Measurements from ENCODE around the gene DMD.
"Not testable (repeated sequence)": the region's sequence is repeated elsewhere in the genome, so short reads cannot be mapped to it uniquely, and the experiment has no call there.

The DMD gene

DNA sequence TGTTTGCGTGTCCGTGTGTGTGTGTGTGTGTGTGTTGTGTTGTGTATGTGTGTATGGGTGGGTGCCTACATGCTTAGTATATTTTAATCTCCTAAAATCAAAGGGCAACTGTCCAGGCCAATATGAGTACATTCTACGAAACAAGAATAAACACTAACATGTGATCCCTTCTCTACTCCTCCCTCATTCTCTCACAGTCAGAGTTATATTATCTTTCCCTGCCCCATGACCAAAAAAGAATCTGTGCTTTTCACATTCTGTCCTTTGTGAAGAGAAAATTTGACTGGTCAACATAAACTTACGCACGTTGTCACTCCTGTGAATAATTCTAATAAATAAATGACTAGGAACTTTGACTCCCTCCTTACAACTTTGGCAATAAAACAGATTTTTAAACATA, 532.9 kb downstream of the DMD start:
- FAIRE-seq (no peak), DNase-seq (ENCODE audit: insufficient read length, low spot score) (no peak)

DNA sequence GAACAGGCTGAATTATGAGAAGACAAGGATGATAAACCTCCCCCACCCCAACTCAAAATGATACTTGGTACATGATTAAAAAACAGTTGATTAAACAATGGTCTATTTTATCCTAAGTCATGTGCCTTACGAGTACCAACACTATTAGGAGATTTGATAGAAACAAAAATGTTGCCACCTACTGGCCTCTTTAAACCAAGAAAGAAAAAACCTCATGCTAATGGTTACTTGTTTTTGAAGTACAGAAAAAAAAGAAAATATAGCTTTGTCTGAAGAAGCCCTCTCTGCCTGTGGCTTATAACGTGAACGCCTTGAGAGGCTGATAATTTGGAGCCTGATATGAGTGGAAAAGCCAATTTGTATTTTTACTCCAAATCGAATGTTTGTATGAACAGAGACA, 538.2 kb downstream of the DMD start:
- FAIRE-seq (no peak), DNase-seq (ENCODE audit: insufficient read length, low spot score) (no peak)

DNA sequence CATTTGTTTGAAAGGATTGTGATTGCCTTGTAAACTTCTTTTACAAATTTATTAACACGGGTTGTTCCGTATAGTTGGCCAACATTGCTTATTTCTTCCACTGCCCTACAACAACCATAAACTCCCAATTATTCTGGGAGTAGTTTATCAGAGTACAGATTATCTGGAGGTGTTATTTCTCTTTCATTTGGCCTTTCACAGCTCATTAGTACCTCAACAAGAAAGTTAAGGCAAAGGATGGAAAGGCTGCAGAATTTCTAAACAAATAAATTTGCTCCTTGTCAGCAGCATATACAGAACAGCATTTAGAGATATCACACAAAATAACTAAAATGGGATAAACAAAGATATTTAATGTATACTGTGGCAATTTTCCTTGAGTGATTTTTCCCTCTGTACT, 548.8 kb downstream of the DMD start:
- DNase-seq (ENCODE audit: insufficient read length, low spot score) (no peak), FAIRE-seq (no peak)

DNA sequence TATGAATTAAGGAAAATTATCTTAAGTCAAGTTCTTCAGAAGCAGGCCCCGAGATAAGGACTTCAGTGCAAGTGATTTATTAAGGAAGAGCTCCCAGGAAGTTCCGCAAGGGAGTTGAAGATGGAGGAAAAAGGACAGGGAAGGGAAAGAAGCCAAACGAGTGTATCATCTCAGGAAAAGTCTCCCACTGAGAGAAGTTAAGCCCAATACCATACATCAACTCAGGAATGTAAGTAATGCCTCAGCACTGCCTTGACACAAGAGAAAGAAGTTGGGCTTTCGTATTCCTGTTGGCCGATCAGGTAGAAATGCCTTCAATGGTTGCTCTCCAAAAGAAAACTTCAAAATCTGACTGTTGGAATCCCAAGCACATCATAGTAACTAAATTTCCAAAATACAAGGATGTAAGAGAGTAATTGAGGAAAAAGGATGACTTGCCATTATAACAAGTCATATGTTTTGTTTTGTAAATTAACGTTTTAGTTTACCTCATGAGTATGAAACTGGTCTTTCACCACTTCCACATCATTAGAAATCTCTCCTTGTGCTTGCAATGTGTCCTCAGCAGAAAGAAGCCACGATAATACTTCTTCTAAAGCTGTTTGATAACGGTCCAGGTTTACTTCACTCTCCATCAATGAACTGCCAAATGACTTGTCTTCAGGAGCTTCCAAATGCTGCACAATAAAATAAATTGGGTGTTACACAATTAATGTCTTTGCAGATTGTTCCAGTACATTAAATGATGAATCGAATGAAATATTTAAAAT, 566.7 kb downstream of the DMD start:
- FAIRE-seq (no peak), DNase-seq (ENCODE audit: insufficient read length, low spot score) (no peak)

DNA sequence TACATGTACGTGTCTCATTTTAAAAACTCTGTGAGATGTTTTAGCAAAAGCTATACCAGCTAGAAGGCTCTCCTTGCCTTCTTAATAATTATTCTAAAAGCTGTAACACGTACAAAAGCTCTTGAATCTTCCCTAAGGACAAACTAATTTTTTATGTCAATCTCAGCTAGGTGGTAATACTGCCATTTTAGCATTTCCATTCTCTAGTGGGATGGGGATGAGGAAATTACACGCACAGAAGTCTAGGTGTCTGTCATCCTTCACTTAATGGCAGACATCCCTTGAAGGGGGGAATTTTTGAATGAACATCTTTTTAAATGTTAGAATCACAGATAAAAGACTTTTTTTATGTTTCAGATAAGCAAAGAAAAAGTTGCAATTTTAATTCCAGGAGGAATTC, 569.1 kb downstream of the DMD start:
- FAIRE-seq (no peak), DNase-seq (ENCODE audit: insufficient read length, low spot score) (no peak)

DNA sequence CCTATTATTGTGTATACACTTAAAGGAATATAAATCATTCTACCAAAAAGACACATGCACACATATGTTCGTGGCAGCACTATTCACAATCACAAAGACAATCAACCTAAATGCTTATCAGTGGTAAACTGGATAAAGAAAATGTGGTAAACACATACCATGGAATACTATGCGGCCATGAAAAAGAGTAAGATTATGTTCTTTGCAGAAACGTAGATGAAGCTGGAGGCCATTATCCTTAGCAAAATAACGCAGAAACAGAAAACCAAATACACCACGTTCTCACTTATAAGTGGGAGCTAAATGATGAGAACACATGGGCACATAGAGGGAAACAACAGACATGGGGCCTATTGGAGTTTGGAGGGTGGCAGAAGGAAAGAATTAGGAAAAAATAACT, 593.2 kb downstream of the DMD start:
- no peak for FAIRE-seq
- no peak for DNase-seq (ENCODE audit: insufficient read length, low spot score)

DNA sequence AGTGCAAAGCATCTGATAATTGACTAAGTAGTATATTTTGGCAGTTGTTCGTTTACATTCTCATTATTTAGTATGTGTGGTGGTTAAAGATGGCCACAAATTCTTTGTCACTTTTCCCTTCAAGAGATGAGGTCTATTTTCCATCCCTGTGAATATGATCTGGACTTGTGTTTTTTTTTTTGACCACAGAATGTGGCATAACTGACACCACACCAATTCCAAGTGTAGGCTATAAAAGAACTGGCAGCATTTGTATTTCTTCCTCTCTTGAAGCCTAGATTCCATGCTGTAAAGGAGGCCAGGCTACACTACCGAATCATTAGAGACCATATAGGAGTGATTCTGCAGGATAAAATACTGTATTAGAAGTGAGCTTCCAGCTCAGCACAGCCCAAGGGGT, 596.6 kb downstream of the DMD start:
- DNase-seq (ENCODE audit: insufficient read length, low spot score) = no peak
- peak; percentile 4 for FAIRE-seq

DNA sequence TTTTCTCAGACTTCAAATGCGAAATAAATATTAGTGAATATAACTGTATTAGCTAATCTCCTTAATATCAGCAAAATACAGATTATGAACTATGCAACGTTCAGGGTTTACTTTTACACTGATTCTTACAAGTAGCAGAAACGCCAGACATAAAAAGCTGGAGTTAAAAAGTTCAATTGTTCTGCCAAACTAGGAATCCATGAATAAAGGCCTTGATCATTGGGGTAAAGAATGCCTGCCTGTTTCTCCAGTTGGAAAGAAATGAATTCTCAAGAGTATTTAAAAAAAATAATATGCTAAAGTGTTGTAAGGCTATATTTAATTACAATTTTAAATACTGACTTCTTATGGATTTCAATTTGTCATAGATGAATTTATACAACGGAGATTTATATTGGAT, 612.2 kb downstream of the DMD start:
- no peak for DNase-seq (ENCODE audit: insufficient read length, low spot score)
- FAIRE-seq = no peak

DNA sequence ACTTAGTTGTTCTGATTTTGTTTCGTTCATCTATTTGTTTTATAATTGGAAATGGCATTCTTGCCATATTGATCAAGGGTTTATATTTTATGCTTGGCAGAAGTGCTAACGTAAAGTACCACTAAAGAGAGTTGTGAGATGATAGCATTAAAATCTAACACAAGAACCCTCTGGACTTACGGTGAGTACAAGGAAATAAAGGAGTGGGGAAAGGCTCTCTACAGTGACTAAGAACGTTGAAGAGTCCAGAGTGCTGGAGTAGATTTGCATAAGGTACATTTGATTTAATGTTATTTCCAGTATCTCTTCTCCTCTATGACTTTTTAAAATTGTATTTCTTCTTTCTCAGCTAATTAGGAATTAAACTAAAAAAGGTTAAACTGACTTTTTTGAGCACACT, 612.6 kb downstream of the DMD start:
- DNase-seq (ENCODE audit: insufficient read length, low spot score) = no peak
- no peak for FAIRE-seq

DNA sequence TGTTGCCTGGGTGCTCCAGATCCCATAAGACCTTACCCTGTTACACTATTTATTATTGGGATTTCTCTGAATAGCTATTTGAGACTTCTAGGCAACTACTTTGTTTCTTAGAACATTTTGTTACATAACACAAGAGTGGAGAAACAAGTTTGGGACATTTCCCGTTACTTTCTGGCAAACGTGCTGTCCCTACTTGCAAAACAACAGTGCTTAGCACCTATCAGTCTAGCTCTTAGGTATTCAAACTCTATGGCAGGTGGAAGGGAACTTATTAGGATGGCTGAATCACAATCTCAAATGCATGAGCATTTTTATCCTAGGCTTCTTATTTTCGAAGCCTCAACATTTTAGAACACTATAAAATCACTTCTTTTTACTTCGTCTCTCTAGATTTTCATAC, 613.6 kb downstream of the DMD start:
- DNase-seq (ENCODE audit: insufficient read length, low spot score) (no peak), FAIRE-seq (peak; percentile 9)

DNA sequence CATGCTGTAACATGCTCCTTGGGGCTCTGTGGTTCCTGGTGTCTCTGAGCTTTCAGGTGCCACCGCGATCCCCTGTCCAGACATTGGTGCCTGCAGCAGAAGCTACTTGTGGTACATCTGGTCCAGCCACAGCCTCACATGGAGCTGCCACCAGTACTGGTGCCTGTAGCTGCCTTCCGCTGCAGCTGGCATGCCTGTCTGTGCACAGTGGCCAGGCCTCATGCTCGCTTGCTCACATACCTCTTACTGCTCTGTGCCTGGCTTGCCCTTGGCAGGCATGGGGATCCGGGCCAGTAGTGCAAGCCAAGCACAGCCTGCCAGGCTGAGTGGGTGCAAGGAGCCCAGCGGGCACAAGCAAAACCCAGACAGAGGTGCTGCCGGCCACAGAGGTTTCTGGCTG, 618.6 kb downstream of the DMD start:
- no peak for FAIRE-seq
- no peak for DNase-seq (ENCODE audit: insufficient read length, low spot score)

DNA sequence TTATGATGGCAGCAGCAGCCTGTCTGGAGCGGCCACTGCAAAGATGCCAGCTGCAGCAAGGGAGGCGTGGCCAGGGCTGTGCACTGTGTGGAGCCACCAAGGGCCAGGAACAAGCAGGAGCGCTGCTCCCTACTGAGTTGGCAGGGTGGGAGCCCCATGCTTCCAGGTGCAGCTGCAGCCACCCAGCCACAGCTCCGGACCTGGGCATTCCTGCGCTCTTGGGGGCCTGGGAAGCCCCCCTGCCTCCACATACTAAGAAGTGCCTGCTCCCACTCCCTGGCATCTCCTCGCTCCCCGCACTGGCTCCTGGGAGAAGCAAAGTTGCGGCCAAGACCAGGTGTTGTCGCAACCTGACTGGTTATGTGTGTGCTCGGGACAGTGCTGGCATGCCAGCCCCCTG, 619.8 kb downstream of the DMD start:
- DNase-seq (ENCODE audit: insufficient read length, low spot score) (no peak), FAIRE-seq (no peak)

DNA sequence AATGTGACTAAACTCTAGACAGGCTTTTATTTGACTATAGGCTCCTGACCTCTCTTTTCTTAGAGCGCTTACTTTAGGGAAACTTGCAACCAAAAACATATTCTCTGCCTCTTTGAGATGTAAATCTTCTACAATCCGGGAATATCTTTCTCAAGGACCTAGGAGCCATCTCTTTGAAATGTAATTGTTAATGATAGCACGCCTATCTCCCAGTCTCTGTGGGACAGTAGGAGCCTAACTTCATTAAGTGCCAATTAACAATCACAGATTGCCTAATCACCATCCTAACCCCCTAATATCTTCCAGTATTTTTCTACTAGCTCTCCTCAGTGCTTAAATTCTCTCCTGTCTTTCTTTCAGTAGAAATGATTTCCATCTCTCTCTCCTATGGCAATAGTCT, 628.6 kb downstream of the DMD start:
- FAIRE-seq = no peak
- no peak for DNase-seq (ENCODE audit: insufficient read length, low spot score)

DNA sequence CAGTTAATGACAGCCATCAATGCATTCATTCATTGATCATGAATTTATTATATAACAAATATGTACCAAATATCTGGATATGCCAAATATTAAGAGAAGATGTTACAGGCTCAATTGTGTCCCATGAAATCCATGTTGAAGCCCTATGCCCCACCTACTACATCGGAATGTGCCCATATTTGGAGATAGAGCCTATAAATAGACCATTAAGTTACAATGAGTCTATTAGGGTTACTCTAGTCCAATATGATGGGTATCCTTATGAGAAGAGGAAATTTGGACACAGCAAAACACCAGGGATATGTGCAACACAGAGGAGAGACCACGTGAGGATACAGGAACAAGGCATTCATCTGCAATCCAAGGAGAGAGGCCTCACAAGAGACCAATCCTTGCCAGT, 634.5 kb downstream of the DMD start:
- FAIRE-seq (peak; percentile 9), DNase-seq (ENCODE audit: insufficient read length, low spot score) (no peak)

DNA sequence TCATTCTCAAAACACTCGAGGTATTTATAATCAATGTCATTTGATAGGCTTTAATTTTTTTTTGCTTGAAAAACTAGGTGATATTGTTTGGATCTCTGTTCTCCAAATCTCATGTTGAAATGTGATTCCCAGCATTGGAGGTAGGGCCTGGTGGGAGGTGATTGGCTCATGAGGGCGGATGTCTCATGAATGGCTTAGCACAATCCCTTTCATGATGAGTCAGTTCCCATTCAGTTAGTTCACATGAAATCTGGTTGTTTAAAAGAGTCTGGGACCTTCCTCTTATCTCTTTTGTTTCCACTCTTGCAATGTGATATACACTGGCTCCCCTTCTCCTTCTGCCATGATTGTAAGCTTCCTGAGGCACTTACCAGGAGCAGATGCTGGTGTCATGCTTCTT, 638.7 kb downstream of the DMD start:
- peak; percentile 26 for FAIRE-seq
- DNase-seq (ENCODE audit: insufficient read length, low spot score) = no peak

DNA sequence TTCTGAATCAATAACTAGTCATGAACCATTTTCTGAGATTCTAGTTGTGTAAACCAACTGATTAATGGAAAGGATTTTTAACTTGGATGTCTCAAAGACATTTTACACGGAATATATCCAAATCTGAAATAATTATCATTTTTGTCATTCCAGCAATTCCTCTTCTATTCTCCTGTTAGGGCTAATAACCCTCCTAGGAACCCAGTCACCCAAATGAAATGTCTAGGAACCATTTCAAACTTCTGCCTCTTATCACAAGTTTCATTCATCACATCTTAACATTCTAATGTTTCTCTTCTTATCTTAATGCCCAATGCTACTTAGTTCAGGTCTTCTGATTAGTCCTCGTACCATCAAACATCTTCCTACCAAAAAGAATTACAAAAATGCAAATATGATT, 639.8 kb downstream of the DMD start:
- peak; percentile 44 for FAIRE-seq
- no peak for DNase-seq (ENCODE audit: insufficient read length, low spot score)

DNA sequence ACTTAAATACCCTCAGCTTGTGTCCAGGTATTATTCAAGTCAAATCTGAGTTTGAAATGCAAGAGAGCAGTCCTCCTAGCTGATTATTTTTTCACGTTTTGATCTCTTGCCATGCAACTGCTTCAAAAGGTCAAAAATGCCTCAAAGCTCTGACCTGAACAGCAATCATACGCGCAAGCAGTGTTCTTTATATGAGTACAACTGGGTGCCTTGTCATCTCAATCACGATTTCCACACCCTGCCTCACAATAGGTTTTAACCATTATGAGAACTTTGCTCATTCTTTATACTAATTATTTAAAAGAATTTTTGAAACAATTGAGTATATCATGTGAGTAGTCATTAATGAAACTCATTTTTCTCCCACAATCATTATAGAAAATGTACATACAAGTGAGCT, 649.1 kb downstream of the DMD start:
- FAIRE-seq (no peak), DNase-seq (ENCODE audit: insufficient read length, low spot score) (no peak)

DNA sequence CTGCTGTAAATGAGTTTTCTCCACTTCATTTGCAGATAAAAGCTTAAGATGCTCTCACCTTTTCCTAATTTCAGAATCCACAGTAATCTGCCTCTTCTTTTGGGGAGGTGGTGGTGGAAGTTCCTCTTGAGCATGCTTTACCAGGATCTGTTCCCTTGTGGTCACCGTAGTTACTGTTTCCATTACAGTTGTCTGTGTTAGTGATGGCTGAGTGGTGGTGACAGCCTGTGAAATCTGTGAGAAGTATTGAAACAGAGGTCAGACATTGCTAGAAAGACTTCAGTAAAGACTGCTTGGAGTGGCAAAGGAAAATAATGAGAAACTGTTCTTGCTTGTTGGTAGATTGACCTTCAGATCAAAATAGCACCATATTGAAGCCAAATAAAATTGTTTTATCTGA, 666.2 kb downstream of the DMD start:
- no peak for DNase-seq (ENCODE audit: insufficient read length, low spot score)
- peak; percentile 9 for FAIRE-seq

DNA sequence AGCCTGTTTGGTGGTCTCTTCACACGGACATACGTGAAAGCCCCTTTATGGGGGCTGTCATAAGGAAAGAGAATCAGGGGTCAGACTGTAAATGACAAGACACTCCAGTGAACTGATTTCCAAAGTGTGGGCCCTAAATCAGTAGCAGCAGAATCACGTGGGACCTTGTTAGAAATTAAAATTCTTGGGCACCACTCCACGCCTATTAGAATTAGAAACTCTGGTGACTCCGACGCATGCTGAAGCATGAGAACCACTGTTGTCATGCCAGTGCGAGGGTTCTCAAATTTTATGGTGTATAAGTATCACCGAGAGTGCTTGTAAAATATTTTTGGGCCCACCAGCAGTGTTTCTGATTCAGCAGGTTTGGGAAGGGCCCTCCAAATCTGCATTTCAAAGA, 672.8 kb downstream of the DMD start:
- no peak for DNase-seq (ENCODE audit: insufficient read length, low spot score)
- FAIRE-seq = no peak

DNA sequence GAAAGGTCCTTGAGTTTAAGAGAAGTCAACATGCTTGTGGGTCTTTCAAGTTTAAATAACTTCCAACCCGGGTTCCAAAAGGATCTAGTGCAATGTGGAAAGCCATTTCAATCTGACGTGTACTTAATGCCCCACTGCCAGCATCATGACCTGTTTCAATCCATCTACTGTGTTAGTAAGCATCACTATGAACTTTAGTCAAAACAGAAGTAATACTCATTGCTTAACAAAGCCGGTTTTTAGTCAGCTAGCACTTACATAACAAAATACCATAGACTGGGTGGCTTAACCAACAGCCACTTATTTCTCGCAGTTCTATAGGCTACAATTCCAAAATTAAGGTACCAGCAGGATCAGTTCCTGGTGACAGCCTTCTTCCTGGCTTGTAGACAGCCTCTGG, 677.5 kb downstream of the DMD start:
- DNase-seq (ENCODE audit: insufficient read length, low spot score) (no peak), FAIRE-seq (peak; percentile 31)

DNA sequence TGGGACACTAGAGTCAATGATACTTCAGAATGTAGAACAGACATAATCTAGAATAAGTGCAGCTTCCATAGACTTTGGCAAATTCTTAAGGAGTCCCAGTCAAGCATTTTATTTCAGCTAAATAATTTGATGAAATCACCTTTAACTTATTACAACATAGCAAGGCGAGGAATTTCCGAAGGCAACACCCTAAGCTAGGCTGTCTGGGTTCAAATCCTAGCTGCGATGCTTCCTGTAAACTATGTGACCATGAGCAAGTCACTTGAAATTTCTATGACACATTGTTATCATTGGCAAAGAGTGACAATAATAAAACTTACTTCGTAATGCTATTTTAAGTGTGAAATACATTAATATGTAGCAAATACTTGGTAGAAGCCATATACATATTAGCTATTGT, 679.1 kb downstream of the DMD start:
- FAIRE-seq = peak; percentile 38

DNA sequence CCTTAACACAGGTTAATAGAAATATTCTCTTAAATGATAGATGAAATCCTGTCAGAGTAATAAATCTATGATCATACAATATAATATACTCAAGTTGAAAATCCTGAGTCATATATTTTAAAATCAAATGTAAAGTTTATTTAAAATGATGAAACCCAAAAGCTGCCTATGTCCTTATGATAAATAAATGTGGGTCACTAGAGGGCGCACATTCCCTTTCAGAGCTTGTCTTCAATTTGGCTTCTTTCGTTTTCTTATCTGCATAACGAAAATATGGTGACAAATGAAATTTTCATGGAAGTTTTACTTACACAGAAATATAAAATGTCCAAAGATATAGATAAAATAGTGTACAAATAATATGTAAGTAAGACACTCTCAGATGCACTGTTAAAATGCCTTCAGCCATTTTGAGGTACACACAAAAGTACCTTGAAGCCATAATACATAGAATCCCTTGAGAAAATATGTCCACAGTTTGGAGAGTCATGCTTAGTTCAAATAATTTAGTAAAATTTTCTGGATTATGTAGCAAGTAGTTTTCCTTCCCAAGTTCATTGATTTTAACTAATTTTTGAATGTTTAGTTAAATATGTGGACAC, 680.4 kb downstream of the DMD start:
- no peak for FAIRE-seq

More for the DNA sequence above, 679.1 kb downstream of the DMD start:
- DNase-seq (ENCODE audit: insufficient read length, low spot score) = no peak

DNA sequence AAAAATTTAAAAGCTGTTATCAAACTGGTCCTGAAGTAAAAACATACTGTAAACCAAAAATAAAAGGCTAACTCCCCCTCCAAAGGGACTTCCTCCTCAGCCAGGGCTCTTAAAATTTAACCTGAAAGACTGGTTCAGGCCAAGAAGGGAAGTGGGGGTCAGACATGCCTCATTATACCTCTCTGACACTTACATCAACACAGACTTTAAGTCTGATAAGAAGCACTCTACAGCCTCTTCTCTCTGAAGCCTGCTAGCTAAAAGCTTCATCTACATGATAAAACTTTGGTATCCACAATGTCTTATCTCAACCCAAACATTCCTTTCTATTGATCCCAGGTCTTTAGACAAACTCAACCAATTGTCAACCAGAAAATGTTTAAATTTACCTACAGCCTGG, 682.9 kb downstream of the DMD start:
- not testable (repeated sequence) for DNase-seq (ENCODE audit: insufficient read length, low spot score); FAIRE-seq

More for the DNA sequence above, 680.4 kb downstream of the DMD start:
- peak; percentile 12 for DNase-seq (ENCODE audit: insufficient read length, low spot score)

Data from HTR-8/SVneo (cell line).